Activated CD4-positive, alpha-beta memory T cell treated with anti-CD3 and anti-CD28 coated beads for 36 hours (primary cell): Measurements from ENCODE around the gene ERVV-1. TPM values are rescaled to one million over a fixed set of nuclear protein-coding genes. Genes with fewer than 3 reads are reported as not detected.
"Not testable (repeated sequence)": the region's sequence is repeated elsewhere in the genome, so short reads cannot be mapped to it uniquely, and the experiment has no call there.

Experiments
- CTCF ChIA-PET: fragments of 350-600 bp; sonication (Branson Sonifier 250); formaldehyde crosslinking; loops from one replicate; lab custom pipeline; 2021; ENCODE audit warnings: antibody characterized with exemption, inconsistent platforms; lab: Charles Lee
- POLR2A ChIA-PET: fragments of 350-600 bp; sonication (Branson Sonifier 250); formaldehyde crosslinking; loops from one replicate; lab custom pipeline; 2021; ENCODE audit warnings: antibody characterized with exemption; lab: Charles Lee
- DNase-seq: peaks from one replicate; pipeline ENCODE4 v3.0.0-alpha.2; 2020
- H3K27ac Mint-ChIP-seq: one replicate; pipeline ENCODE4 v1.8.0; 2021; ENCODE audit warnings: mixed read lengths
- H3K27me3 Mint-ChIP-seq: one replicate; pipeline ENCODE4 v1.8.0; 2021; ENCODE audit warnings: mixed read lengths
- H3K36me3 Mint-ChIP-seq: one replicate; pipeline ENCODE4 v1.8.0; 2021; ENCODE audit warnings: mixed read lengths
- H3K4me1 Mint-ChIP-seq: one replicate; pipeline ENCODE4 v1.8.0; 2021; ENCODE audit warnings: low read depth, mixed read lengths
- H3K4me3 Mint-ChIP-seq: one replicate; pipeline ENCODE4 v1.8.0; 2021; ENCODE audit warnings: mild to moderate bottlenecking, mixed read lengths
- H3K9me3 Mint-ChIP-seq: one replicate; pipeline ENCODE4 v1.8.0; 2021; ENCODE audit warnings: mixed read lengths
- intact Hi-C: fragments of 100-400 bp; cut with micrococcal nuclease; formaldehyde crosslinking; loops from one replicate; pipeline ENCODE4 v1.15.1; 2023
- total RNA-seq, 2 experiments: library from RNA; stranded (reverse); gene quantifications; one replicate each; pipeline ENCODE4 v1.2.3, GENCODE V29; 2021

The ERVV-1 gene, protein sequence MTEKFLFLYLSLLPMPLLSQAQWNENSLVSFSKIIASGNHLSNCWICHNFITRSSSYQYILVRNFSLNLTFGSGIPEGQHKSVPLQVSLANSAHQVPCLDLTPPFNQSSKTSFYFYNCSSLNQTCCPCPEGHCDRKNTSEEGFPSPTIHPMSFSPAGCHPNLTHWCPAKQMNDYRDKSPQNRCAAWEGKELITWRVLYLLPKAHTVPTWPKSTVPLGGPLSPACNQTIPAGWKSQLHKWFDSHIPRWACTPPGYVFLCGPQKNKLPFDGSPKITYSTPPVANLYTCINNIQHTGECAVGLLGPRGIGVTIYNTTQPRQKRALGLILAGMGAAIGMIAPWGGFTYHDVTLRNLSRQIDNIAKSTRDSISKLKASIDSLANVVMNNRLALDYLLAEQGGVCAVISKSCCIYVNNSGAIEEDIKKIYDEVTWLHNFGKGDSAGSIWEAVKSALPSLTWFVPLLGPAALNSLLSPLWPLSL
- total RNA-seq, result not detected

DNA sequence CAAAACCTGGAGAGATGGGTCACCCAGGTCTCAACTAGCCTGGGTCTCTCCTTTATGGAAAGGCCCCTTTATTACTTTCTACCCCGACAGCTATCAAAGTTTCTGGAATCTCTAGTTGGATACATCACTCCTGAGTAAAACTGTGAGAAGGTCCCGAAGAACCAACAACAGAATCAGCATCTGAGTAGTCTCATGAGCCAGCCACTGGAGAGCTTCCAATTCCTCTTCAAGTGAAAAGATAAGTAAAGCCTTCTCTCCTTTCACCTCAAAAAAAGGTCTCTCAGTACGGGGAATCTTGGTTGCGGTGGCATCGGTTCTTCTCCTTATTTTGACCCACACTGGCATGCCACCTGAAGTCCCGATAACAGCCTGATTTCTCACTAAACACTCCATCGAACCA is at the start of gene ERVV-1:
Gene ERVV-1, plus strand, starts transcription at position 301 of the 400 bp plus-strand sequence. CDS start 170 bp downstream, outside the sequence.
- Mint-ChIP-seq H3K27ac (no peak within 1 kb of the TSS), H3K27me3 (no peaks in the 10 kb centered on the region), H3K9me3 (peaks cover 16% of the 10 kb centered on the region), H3K4me1 (no peaks in the 10 kb centered on the region), H3K4me3 (no peak within 1 kb of the TSS), H3K36me3 (no peaks in the 10 kb centered on the region)
- ChIA-PET POLR2A (no interaction called here), CTCF (no interaction called here)
- no peak for DNase-seq
- intact Hi-C loops, result no loop called here

DNA sequence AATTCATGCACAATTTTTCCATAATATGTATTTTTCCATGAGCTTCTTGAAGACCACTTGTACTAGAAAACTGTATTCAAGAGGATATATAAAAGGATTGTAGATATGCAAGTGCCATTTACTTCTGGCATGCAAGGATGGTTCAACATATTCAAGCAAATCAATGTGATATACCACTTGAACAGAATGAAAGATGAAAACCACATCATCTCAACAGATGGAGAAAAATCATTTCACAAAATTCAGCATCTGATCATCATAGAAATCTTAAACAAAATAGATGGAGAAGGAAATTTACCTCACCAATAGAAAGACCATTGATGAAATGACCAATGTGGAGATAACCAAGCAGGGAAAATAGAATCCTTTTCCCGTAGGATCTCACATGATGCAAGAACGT is 45.9 kb upstream of the ERVV-1 start:
- no peak for DNase-seq
- ChIA-PET POLR2A (no interaction called here), CTCF (no interaction called here)
- H3K27ac Mint-ChIP-seq, result no peak overlapping the region
- peaks cover 10% of the 10 kb centered on the region for H3K4me1 Mint-ChIP-seq
- H3K9me3 Mint-ChIP-seq, result peaks cover 44% of the 10 kb centered on the region
- no peak overlapping the region for H3K4me3 Mint-ChIP-seq
- H3K27me3 Mint-ChIP-seq, result no peaks in the 10 kb centered on the region
- H3K36me3 Mint-ChIP-seq, result peaks cover 43% of the 10 kb centered on the region
- intact Hi-C loops, result loop anchor here (10.0 kb wide), 1 partner anchor 137 kb away; the partner anchor contains the start of gene ZNF160

DNA sequence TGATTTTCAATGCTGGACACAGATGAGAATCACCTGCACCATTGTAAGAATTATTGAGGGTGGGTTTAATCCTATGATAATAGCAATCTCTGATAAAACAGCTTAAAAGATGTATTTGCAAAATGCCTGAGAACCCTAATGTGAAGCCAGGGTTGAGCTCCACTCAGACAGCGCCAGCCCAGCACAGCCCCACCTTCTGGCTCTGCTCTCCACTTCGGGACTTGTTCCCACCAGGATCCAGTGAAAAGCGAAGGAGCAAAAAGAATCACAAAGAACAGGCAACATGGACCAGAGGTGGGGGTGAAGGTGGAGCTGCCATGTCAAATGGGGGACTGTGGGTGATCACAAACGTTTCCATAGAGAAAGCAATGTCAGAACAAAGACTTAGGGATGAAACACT is 32.4 kb upstream of the ERVV-1 start:
- H3K4me3 Mint-ChIP-seq, result no peak overlapping the region
- ChIA-PET POLR2A (no interaction called here), CTCF (no interaction called here)
- peaks cover 21% of the 10 kb centered on the region for H3K9me3 Mint-ChIP-seq
- intact Hi-C loops, result no loop called here
- no peak for DNase-seq
- H3K36me3 Mint-ChIP-seq, result peaks cover 32% of the 10 kb centered on the region
- no peaks in the 10 kb centered on the region for H3K4me1 Mint-ChIP-seq
- no peak overlapping the region for H3K27ac Mint-ChIP-seq
- no peaks in the 10 kb centered on the region for H3K27me3 Mint-ChIP-seq

DNA sequence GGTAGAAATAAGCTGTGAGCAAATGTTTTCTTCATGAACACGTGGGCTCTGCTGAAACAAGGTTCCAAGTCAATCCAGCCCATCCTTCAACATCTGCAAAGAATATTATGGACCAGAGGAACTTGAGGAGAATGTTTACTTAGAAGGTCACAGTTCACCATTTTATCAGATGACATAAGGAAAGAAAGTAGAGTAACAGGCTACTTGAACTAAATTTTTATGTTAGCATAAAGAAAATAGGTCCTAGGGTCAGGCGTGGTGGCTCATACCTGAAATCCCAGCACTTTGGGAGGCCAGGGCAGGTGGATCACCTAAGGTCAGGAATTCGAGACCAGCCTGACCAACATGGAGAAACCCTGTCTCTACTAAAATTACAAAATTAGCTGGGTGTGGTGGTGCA is 30.6 kb upstream of the ERVV-1 start:
- H3K4me1 Mint-ChIP-seq, intact Hi-C loops, H3K27me3 Mint-ChIP-seq, H3K27ac Mint-ChIP-seq, H3K4me3 Mint-ChIP-seq, POLR2A ChIA-PET, DNase-seq, CTCF ChIA-PET: not testable (repeated sequence)
- Mint-ChIP-seq H3K36me3 (peaks cover 42% of the 10 kb centered on the region), H3K9me3 (peaks cover 30% of the 10 kb centered on the region)

DNA sequence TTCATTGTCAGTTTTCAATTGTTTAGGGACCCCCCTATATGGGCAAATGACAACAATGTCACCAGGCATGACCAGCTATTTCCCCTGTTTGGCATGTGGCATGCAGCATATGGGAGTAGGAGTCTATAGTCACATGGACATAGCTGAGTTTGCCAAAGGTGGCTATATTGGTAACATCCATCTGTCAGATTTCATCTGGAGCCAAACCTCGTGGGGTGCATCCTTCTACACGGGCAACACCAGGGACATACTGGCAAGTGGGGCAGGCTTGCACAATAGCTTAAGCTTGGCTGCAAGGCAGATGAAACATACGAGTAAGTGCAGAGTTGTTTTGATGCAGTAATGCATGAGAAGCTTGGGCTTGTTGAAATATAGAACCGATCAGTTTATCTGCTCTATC is 26.5 kb upstream of the ERVV-1 start:
- Mint-ChIP-seq H3K4me1 (peaks cover 4% of the 10 kb centered on the region), H3K9me3 (peaks cover 30% of the 10 kb centered on the region), H3K4me3 (no peak overlapping the region), H3K27ac (no peak overlapping the region), H3K27me3 (no peaks in the 10 kb centered on the region), H3K36me3 (peaks cover 51% of the 10 kb centered on the region)
- ChIA-PET POLR2A (no interaction called here), CTCF (interaction anchor here (0.6 kb wide), 1 partner anchor 546 kb away, joined by 3 read pairs; no protein-coding TSS in a partner anchor)
- DNase-seq, result no peak
- intact Hi-C loops, result no loop called here

DNA sequence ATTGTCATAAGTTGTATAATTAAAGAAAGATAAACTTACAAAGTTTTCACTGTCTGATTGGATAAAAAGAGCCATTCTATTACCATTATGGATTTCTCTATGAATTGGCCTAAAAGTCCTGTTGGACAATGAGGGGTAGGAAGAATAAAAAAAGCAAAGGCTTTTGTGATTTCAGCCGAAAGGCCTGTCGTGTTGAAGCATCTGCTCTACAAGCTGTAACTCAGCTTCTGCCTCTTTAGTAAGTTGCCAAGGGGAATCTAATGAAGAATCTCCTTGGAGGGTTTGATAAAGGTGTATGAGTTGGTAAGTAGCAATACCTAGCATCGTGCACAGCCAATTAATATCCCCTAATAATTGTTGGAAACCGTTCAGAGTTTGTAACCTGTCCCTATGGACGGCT is 25.2 kb upstream of the ERVV-1 start:
- ChIA-PET CTCF (no interaction called here), POLR2A (no interaction called here)
- intact Hi-C loops, result no loop called here
- Mint-ChIP-seq H3K9me3 (peaks cover 30% of the 10 kb centered on the region), H3K4me3 (no peak overlapping the region), H3K27me3 (no peaks in the 10 kb centered on the region), H3K4me1 (peaks cover 11% of the 10 kb centered on the region), H3K36me3 (peaks cover 44% of the 10 kb centered on the region), H3K27ac (no peak overlapping the region)
- DNase-seq, result no peak

DNA sequence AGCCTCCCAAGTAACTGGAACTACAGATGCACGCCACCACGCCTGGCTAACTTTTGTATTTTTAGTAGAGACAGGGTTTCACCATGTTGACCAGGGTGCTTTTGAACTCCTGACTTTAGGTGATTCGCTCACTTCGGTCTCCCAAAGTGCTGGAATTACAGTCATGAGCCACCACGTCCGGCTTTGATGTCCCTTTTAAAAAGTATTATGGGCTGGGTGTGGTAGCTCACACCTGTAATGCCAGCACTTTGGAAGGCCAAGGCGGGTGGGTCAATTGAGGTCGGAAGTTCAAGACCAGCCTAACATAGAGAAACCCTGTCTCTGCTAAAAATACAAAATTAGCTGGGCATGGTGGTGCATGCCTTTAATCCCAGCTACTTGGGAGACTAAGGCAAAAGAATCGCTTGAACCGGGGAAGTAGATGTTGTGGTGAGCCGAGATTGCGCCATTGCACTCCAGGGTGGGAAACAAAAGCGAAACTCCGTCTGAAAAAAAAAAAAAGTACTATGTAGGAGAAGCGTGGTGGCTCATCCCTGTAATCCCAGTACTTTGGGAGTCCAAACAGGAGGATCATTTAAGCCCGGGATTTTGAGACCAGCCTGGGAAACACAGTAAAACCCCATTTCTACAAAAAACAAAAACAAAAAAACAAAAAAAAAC is 22.8 kb upstream of the ERVV-1 start:
- Mint-ChIP-seq H3K4me3 (no peak overlapping the region), H3K27me3 (no peaks in the 10 kb centered on the region), H3K27ac (no peak overlapping the region), H3K36me3 (peaks cover 31% of the 10 kb centered on the region), H3K9me3 (peaks cover 15% of the 10 kb centered on the region), H3K4me1 (peaks cover 11% of the 10 kb centered on the region)
- intact Hi-C loops, result loop anchor here (5.0 to 10.0 kb wide), 3 partner anchors 49 to 344 kb away; partner anchors contain the start of genes ZNF160 and ZNF845
- ChIA-PET POLR2A (no interaction called here), CTCF (no interaction called here)
- no peak for DNase-seq

DNA sequence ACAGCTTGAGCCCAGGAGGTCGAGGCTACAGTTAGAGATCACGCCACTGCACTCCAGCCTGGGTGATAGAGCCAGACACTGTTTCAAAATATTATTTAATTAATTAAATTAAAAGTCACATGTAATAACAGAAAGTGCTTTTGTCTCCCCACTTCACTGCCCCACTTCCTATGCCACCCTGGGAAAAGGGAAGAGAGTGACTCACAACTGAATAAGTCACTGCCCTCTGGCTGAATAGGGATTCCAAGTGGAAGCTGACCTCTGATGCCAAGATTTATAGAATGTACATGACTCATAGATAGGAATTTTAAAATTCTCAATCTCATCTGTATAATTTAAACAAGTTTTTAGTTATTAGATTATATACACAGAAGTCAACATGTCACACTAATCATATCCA is 22.2 kb upstream of the ERVV-1 start:
- DNase-seq, result no peak
- H3K4me3 Mint-ChIP-seq, result no peak overlapping the region
- intact Hi-C loops, result loop anchor here (5.0 to 10.0 kb wide), 3 partner anchors 49 to 343 kb away; partner anchors contain the start of genes ZNF160 and ZNF845
- ChIA-PET POLR2A (no interaction called here), CTCF (no interaction called here)
- H3K9me3 Mint-ChIP-seq, result peaks cover 9% of the 10 kb centered on the region
- H3K36me3 Mint-ChIP-seq, result peaks cover 25% of the 10 kb centered on the region
- H3K27ac Mint-ChIP-seq, result no peak overlapping the region
- peaks cover 11% of the 10 kb centered on the region for H3K4me1 Mint-ChIP-seq
- H3K27me3 Mint-ChIP-seq, result no peaks in the 10 kb centered on the region

DNA sequence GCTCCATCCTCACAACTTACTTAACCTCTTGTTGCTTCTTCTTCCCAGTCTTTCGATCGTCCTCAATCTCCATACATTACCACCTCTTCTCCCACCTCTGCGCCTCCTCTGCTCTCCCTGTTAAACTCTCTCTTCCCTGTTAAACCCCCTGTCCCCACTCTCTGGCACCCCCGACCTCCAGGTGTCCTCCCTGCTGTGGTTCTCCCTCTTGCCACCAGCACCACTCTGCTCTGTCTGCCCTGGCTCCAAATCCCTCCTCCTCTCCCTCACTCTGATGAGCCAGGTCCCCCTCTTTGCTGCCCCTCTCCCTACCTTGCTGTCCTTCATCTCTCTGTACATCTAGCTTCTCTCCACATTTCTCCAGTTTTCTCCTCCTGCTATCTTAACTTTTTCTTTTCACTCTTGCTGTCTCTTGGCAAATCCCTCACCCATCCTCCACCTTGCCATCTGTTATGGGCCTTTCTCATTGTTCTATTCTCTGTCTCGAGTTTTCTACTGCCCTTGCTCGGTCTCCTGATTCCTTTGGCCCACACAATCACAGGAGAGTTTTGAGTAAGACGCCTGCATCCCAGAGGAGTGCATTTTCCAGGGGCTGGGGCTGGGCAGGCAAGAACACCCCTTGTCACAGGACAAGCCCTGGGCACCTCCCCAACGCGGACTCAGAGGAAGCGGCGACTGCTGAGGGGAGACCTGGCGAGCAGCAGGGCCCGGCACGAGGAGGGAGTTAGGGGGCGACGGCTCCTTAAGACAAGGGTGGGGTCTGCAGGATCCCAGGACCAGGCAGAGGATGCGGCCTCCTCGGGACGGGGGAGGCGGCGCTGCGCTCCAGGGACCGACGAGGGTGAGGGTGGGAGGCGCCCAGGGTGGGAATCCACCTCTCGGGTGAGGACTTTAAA is 21.4 kb upstream of the ERVV-1 start:
- POLR2A ChIA-PET, result no interaction called here
- DNase-seq, result peak; percentile 11

DNA sequence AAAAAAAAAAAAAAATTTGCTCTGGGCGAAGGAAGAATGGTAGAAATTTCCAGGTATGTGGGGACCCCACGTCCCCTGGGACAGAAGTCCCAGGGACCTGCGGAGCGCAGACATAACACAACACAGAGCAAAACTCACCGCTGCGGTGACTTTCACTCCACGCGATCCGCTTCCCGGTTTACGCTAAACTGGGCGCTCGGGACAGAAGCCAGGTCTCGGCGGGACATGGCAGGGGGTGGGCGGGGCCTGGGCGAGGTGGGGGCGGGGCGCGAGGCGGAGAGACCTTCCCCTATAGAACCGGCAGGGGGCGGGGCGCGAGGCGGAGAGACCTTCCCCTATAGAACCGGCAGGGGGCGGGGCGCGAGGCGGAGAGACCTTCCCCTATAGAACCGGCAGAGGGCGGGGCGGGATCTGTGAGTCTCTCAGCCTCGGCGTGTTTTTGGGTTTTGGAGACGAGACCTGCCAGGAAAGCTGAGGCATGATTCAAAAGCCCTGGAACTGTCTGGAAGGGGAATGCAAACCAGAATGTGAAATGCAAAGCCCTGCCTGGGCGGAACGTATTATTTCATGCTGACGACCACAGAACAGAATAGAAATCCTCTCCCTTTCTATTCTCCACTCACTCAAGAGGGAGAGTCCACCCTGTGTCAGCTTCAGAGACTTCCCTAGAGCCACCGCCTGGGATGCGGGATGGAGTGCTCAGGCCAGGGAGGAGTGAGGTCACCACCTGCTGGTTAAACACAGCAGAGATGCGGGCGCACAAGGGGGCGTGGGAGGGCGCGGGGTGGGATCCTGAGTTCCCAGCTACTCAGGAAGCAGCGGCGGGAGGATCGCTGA is 20.2 kb upstream of the ERVV-1 start:
- peaks cover 13% of the 10 kb centered on the region for H3K36me3 Mint-ChIP-seq
- DNase-seq, result peak; percentile 92
- intact Hi-C loops, result loop anchor here (5.0 to 10.0 kb wide), 3 partner anchors 51 to 341 kb away; partner anchors contain the start of genes ZNF160 and ZNF845
- peaks cover 11% of the 10 kb centered on the region for H3K4me1 Mint-ChIP-seq
- H3K27ac Mint-ChIP-seq, result peak overlapping the region; percentile 42
- H3K27me3 Mint-ChIP-seq, result peaks cover 1% of the 10 kb centered on the region
- H3K4me3 Mint-ChIP-seq, result peak overlapping the region; percentile 81
- ChIA-PET POLR2A (no interaction called here), CTCF (interaction anchor here (0.7 to 1.2 kb wide), 4 partner anchors 17 to 149 kb away, joined by 3 to 5 read pairs (median 5); partner anchors contain the start of gene ZNF816)
- H3K9me3 Mint-ChIP-seq, result no peaks in the 10 kb centered on the region

More for the DNA sequence above, 21.4 kb upstream of the ERVV-1 start:
- intact Hi-C loops, result loop anchor here (5.0 to 10.0 kb wide), 3 partner anchors 50 to 342 kb away; partner anchors contain the start of genes ZNF160 and ZNF845
- Mint-ChIP-seq H3K27ac (no peak overlapping the region), H3K9me3 (peaks cover 2% of the 10 kb centered on the region), H3K4me1 (peaks cover 11% of the 10 kb centered on the region), H3K4me3 (peak overlapping the region; percentile 81), H3K27me3 (no peaks in the 10 kb centered on the region), H3K36me3 (peaks cover 16% of the 10 kb centered on the region)
- CTCF ChIA-PET, result no interaction called here

DNA sequence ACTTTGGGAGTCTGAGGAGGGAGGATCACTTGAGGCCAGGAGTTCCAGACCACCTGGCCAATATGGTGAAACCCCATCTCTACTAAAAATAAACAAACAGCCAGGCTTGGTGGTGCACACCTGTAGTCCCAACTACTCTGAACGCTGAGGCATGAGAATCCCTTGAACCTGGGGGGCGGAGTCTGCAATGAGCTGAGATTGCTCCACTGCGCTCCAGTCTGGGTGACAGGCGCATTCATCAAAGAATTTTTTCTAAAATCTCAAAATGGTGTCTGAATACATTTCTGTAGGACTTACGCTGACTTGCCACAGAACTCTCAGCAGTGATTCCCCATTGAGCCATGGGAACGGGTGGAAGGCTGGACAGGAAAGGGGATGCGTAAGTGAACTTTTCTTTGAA is 18.0 kb upstream of the ERVV-1 start:
- DNase-seq, result no peak
- no peak overlapping the region for H3K27ac Mint-ChIP-seq
- H3K4me3 Mint-ChIP-seq, result no peak overlapping the region
- ChIA-PET POLR2A (no interaction called here), CTCF (no interaction called here)
- no peaks in the 10 kb centered on the region for H3K9me3 Mint-ChIP-seq
- H3K27me3 Mint-ChIP-seq, result peaks cover 1% of the 10 kb centered on the region
- peaks cover 11% of the 10 kb centered on the region for H3K4me1 Mint-ChIP-seq
- H3K36me3 Mint-ChIP-seq, result peaks cover 4% of the 10 kb centered on the region
- intact Hi-C loops, result loop anchor here (10.0 kb wide), 1 partner anchor 339 kb away; the partner anchor contains the start of gene ZNF845
